Measurements from ENCODE around the gene UBALD1.

DNA sequence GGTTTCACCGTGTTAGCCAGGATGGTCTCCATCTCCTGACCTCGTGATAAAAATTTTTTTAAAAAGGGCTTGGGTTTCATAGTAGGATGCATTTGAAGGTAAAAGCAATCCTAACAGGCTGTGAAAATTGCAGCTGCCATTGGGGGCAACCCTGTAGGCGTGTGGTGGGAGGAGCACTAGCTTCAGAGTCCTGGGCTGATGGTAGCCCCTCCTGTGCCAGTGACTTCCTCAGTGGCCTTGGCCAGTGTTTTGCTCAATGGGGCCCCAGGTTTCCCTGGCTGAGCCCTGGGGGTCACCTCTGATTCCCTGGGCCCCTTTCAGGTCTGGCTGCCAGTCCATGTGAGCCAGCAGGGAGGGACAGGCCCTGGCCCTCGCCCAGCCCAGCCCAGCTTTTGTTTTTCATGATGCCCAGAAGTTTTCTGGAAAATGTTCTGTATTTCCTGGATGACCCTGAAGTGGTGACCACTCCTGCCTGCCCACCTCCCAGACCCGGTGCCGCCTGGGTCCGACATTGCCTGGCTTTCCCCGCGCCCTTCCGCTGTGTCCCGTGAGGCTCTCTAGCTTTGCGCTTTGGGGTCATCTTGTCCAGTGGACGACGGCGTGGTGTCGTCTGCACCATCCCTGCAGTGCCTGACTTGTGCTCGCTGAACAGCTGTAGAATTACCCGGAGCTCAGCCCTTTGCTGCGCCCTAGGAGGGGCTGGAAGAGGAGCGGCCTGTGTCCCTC, 19.4 kb upstream of the UBALD1 start:
- TF ChIP-seq EZH2 (IDR thresholded peaks at IDR 0.05; ENCODE audit: borderline replicate concordance, low read length), result no peak
- TF ChIP-seq, protein P1, sequence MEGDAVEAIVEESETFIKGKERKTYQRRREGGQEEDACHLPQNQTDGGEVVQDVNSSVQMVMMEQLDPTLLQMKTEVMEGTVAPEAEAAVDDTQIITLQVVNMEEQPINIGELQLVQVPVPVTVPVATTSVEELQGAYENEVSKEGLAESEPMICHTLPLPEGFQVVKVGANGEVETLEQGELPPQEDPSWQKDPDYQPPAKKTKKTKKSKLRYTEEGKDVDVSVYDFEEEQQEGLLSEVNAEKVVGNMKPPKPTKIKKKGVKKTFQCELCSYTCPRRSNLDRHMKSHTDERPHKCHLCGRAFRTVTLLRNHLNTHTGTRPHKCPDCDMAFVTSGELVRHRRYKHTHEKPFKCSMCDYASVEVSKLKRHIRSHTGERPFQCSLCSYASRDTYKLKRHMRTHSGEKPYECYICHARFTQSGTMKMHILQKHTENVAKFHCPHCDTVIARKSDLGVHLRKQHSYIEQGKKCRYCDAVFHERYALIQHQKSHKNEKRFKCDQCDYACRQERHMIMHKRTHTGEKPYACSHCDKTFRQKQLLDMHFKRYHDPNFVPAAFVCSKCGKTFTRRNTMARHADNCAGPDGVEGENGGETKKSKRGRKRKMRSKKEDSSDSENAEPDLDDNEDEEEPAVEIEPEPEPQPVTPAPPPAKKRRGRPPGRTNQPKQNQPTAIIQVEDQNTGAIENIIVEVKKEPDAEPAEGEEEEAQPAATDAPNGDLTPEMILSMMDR (conservative IDR thresholded peaks at IDR 0.05 in 1 of 2, IDR thresholded peaks at IDR 0.05 in 1 of 2; ENCODE audit: extremely low read depth in 1 of 2, insufficient read depth in 1 of 2, low read depth in 1 of 2, low read length in 2 of 2), result no peak

All from mammary epithelial cell (primary cell).